Measurements from ENCODE around the gene GNAQ.

Gene GNAQ

DNA sequence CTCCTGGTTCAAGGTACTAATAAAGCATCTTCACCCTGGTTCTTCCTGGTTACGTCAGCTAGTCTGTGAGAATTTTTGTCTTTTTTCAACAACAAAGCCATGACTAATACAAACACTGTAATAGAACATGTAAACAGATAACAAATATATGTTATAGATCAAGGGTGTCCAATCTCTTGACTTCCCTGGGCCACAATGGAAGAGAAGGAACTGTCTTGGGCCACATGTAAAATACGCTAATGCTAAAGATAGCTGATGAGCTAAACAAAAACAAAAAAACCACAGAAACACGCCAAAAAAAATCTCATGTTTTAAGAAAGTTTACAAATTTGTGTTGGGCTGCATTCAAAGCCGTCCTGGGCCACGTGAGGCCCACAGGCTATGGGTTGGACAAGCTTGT lies 259.0 kb downstream of the GNAQ start:
- TF ChIP-seq, protein P1, sequence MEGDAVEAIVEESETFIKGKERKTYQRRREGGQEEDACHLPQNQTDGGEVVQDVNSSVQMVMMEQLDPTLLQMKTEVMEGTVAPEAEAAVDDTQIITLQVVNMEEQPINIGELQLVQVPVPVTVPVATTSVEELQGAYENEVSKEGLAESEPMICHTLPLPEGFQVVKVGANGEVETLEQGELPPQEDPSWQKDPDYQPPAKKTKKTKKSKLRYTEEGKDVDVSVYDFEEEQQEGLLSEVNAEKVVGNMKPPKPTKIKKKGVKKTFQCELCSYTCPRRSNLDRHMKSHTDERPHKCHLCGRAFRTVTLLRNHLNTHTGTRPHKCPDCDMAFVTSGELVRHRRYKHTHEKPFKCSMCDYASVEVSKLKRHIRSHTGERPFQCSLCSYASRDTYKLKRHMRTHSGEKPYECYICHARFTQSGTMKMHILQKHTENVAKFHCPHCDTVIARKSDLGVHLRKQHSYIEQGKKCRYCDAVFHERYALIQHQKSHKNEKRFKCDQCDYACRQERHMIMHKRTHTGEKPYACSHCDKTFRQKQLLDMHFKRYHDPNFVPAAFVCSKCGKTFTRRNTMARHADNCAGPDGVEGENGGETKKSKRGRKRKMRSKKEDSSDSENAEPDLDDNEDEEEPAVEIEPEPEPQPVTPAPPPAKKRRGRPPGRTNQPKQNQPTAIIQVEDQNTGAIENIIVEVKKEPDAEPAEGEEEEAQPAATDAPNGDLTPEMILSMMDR (conservative IDR thresholded peaks at IDR 0.05): no peak
- no peak for TF ChIP-seq ZFX (IDR thresholded peaks at IDR 0.05)
- H3K27ac ChIP-seq: no peak overlapping the region

DNA sequence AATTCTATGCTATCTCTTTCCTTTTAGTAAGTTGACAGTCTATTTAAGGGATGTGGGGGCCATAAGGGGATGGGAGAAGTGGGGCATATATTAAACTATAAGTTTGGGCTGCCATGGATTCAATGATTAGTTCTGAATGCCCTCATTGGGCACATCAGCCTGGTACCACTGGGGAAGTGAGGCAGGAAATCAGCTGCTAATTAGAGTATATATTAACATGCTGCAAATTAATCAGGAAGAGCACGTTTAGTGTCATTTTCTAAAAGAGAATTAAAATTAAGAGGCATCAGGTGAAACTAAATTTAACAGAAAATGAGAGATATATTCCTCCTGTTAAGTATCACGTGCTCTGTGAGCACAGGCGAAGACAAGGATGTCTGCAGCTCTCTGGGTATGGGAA lies 260.4 kb downstream of the GNAQ start:
- TF ChIP-seq, protein P1 (conservative IDR thresholded peaks at IDR 0.05): no peak
- TF ChIP-seq ZFX (IDR thresholded peaks at IDR 0.05): no peak
- H3K27ac ChIP-seq: no peak overlapping the region

DNA sequence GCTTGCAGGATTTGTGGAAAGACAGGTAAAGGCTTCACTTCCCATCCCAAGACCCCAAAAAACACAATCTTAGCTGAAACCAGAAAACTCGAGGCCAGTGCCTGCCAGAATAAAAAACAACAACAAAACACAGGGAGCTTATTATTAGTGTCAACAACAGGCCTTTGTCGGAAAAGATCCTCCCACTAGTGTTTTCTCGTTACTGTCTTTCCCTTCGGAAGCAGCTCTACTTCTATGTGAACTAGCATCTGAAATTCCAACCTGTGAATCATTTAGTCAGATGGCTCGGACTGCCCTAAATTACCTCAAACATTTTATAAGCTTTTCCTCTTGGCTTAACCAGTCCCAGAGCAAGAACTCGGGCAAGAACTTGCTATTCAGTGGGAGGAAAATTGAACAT lies 261.3 kb downstream of the GNAQ start:
- TF ChIP-seq ZFX (IDR thresholded peaks at IDR 0.05): no peak
- TF ChIP-seq, protein P1 (conservative IDR thresholded peaks at IDR 0.05): no peak
- H3K27ac ChIP-seq: no peak overlapping the region

DNA sequence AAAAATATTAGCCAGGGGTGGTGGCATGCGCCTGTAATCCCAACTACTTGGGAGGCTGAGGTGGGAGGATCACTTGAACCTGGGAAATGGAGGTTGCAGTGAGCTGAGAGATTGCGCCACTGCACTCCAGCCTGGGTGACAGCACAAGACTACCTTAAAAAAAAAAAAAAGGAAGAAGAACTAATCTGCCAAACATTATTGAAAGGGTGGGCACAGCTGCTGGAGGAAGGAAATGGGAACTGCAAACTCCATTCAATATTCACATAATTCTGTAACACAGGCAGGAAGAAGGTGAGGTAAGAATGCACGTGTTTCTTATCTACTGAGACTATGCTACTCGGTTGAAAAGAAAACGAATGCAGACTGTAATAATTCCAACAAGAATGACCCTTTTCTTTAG lies 262.4 kb downstream of the GNAQ start:
- TF ChIP-seq ZFX (IDR thresholded peaks at IDR 0.05): no peak
- TF ChIP-seq, protein P1 (conservative IDR thresholded peaks at IDR 0.05): no peak
- H3K27ac ChIP-seq: no peak overlapping the region

DNA sequence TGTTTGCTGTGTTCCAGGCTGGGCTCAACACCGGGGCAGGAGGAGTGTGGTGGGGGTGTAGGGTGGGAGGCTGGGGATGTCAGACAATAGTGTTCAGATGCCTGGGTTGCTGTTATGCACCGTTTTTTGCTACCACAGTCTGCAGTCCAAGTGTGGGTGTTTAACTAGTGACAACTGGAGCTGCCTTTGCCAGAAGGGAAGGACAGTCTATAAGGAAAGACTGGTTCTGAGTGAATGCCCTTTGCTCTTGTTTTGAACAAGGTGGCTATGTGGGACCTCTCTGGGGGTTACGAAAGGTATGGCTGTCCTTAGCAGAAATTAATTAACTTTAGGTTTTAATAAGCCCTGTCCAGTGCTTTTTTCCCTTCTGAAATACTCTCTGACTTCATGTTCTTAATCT lies 265.0 kb downstream of the GNAQ start:
- H3K27ac ChIP-seq: no peak overlapping the region
- TF ChIP-seq, protein P1 (conservative IDR thresholded peaks at IDR 0.05): no peak
- TF ChIP-seq ZFX (IDR thresholded peaks at IDR 0.05): no peak

DNA sequence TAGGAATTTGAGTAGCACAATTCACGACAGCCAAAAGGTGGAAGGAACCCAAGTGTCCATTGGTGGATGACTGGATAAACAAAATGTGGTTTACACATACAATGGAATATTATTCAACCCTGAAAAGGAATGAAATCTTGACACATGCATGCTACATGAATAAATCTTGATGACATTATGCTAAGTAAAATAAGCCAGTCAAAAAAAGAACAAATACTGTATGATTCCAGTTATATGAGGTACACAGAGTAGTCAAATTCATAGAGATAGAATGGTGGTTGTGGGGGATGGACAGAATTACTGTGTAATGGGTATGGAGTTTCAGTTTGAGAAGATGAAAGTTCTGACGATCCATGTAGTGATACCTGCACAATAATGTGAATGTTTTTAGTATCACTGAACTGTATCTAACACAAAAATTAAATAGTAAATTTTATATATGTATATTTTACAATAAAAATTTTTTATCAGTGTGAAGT lies 265.8 kb downstream of the GNAQ start:
- H3K27ac ChIP-seq: no peak overlapping the region
- TF ChIP-seq, protein P1 (conservative IDR thresholded peaks at IDR 0.05): no peak
- TF ChIP-seq ZFX (IDR thresholded peaks at IDR 0.05): no peak

DNA sequence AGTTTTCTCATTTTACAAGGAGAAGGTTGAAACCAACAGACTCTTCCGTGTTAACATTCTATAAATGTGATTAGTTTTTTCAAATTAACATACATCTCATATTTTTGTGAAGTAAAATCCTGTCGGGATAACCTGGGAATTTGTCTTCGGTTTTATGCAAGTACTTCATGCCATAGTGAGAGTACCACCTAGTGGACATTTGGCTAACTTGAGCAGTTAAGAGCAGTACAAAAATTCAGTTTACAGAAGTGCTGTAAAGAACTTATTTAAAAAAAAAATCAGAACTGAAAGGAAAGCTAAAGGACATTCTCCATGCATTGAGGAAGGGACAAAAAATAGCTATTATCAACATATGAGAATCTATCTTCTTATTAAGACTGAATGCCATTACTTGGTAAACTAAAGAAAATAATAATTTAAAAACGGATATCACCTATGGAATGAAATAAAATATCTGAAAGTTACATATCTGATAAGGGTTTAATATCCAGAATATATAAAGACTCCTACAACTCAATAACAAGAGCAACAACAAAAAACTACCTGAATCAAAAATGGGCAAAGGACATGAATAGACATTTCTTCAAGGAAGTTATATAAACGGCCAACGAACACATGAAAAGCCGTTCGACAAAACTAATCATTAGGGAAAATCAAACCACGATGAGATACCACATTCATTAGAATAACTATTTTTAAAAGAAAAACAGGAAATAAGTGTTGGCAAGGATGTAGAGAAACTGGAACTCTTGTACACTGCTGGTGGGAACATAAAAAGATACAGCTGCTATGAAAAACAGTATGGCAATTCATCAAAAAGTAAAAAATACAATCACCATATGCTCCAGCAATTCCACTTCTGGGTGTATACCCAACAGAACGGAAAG lies 266.5 kb downstream of the GNAQ start:
- no peak for TF ChIP-seq ZFX (IDR thresholded peaks at IDR 0.05)
- TF ChIP-seq, protein P1 (conservative IDR thresholded peaks at IDR 0.05): peak; percentile 89
- H3K27ac ChIP-seq: no peak overlapping the region
